Rectal smooth muscle tissue (tissue), 1 donor: ENCODE results near the gene OR8K3.

Experiments used
- H3K27ac ChIP-seq: one replicate; pipeline ENCODE4 v1.7.0; 2013; ENCODE audit warnings: low read depth, low read length, inconsistent platforms
- H3K27me3 ChIP-seq: one replicate; pipeline ENCODE4 v1.7.0; 2013; ENCODE audit warnings: low read length; ENCODE audit not compliant: control insufficient read depth, insufficient read depth
- H3K36me3 ChIP-seq: one replicate; pipeline ENCODE4 v1.7.0; 2013; ENCODE audit warnings: low read length; ENCODE audit not compliant: control insufficient read depth, insufficient read depth
- H3K4me1 ChIP-seq: one replicate; pipeline ENCODE4 v1.7.0; 2013; ENCODE audit warnings: low read length; ENCODE audit not compliant: control insufficient read depth, insufficient read depth
- H3K4me3 ChIP-seq: one replicate; pipeline ENCODE4 v1.7.0; 2013; ENCODE audit warnings: low read length
- H3K9ac ChIP-seq: one replicate; pipeline ENCODE4 v1.7.0; 2013; ENCODE audit warnings: low read length

The OR8K3 gene

DNA sequence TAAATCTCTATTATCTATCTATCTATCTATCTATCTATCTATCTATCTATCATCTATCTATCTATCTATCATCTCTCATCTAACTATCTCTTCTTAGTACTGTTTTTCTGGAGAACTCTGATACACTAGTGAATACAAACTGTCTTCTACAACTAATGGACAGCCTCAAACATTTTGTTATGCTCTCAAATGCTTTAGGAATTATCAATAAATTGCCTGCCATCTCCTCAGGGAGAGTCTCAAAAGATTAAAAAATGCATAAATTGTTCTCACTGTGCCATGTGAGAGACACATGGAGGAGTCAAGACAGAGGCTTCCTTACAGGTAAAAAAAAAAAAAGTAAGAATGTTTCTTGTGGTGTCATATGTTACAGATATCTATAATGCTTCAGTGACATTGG, at the start of gene OR8K3:
TSS of gene OR8K3 (plus strand) at position 301 of the 400 bp plus-strand sequence. CDS start 3,163 bp downstream, outside the sequence.
- Histone ChIP-seq H3K27ac (no peak within 1 kb of the TSS), H3K4me3 (no peak within 1 kb of the TSS), H3K9ac (no peak within 1 kb of the TSS), H3K4me1 (no peaks in the 10 kb centered on the region), H3K27me3 (no peaks in the 10 kb centered on the region), H3K36me3 (no peaks in the 10 kb centered on the region)

DNA sequence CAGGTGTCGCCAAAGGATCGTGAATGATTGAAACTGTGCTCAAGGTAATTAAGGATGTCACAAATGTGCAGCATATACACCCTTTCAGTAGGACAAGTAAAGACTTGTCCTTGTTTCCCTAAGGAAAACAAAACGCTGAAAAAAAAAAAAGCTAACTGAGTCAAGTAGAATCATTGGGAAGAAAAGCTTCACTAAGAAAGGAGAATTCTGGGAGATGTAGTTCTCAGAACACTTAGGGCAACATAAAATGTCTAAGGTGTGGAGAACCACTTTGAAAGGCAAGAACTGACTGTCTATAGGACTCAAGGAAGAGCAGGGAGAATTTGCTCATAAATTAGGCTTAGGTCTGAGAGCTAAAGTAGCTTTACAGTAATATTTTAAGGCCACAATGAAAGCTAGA, 43.9 kb upstream of the OR8K3 start:
- Histone ChIP-seq H3K27ac (no peak overlapping the region), H3K4me1 (no peaks in the 10 kb centered on the region), H3K27me3 (no peaks in the 10 kb centered on the region), H3K36me3 (no peaks in the 10 kb centered on the region), H3K4me3 (no peak overlapping the region), H3K9ac (no peak overlapping the region)

DNA sequence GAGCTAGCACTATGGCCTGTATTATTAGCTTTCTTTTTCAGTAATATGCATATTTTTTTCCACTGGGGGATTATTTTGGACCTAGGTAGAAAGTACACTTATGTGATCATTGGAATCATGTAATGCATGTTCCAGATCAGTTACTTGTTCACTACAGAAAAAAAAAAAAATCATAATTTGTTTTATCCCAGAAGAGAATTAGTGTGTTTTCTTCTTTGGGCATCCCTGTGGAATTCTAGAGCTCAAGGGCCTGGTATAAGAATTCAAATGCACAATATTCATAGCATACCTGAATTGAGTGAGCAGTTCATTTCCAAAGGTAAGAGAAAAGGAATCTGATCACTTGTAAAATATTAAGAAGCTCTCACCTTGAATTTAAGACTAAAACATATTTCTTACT, 41.1 kb upstream of the OR8K3 start, which contains the start of gene OR5T1:
TSS of gene OR5T1 (plus strand) at position 301 of the 400 bp plus-strand sequence. CDS start 1,485 bp downstream, outside the sequence.
- no peak within 1 kb of the TSS for H3K27ac ChIP-seq
- H3K36me3 ChIP-seq = no peaks in the 10 kb centered on the region
- no peak within 1 kb of the TSS for H3K9ac ChIP-seq
- H3K4me1 ChIP-seq = no peaks in the 10 kb centered on the region
- H3K27me3 ChIP-seq = no peaks in the 10 kb centered on the region
- no peak within 1 kb of the TSS for H3K4me3 ChIP-seq

DNA sequence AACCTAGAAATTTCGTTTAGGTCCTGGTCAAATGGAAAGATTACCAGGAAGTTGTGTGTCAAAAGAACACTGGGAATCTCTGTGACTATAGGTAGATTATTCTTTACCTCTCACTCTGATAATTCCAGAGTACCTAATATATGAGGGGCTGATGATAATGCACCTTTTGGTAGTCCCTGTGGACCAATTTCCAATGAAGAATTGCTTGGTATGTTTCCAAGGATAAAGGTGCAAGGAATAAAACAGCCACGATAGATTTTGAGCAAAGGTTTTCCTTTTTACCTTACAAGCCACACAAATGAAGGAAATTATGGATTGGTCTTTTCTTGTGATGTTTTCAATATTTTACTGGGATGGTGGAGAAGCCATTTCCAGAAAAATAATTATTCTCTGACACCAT, 22.8 kb upstream of the OR8K3 start, which contains the start of gene OR8H1:
TSS of gene OR8H1 (minus strand) at position 101 of the 400 bp plus-strand sequence. CDS start 1,192 bp downstream, outside the sequence.
- H3K9ac ChIP-seq = no peak within 1 kb of the TSS
- no peak within 1 kb of the TSS for H3K4me3 ChIP-seq
- no peaks in the 10 kb centered on the region for H3K27me3 ChIP-seq
- no peaks in the 10 kb centered on the region for H3K4me1 ChIP-seq
- no peak within 1 kb of the TSS for H3K27ac ChIP-seq
- H3K36me3 ChIP-seq = no peaks in the 10 kb centered on the region

DNA sequence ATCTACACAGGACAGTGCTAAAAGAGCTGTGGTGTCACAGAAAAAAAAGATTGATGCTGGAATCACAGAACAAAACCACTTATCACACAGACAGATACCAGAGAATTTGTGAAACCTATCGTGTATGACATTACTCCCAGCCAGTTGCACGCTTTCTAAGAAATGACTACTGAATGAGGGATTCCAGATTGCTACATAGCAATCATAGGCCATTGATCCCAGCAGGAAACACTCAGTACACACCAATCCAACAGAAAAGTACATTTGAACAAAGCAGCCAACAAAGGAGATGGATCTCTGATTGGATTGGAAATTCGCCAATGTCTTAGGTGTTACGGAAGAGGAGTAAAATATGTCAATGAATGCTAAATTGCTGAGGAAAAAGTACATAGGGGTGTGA, 18.0 kb upstream of the OR8K3 start:
- H3K27ac ChIP-seq = no peak overlapping the region
- no peak overlapping the region for H3K9ac ChIP-seq
- H3K27me3 ChIP-seq = no peaks in the 10 kb centered on the region
- H3K4me1 ChIP-seq = no peaks in the 10 kb centered on the region
- no peak overlapping the region for H3K4me3 ChIP-seq
- H3K36me3 ChIP-seq = no peaks in the 10 kb centered on the region

DNA sequence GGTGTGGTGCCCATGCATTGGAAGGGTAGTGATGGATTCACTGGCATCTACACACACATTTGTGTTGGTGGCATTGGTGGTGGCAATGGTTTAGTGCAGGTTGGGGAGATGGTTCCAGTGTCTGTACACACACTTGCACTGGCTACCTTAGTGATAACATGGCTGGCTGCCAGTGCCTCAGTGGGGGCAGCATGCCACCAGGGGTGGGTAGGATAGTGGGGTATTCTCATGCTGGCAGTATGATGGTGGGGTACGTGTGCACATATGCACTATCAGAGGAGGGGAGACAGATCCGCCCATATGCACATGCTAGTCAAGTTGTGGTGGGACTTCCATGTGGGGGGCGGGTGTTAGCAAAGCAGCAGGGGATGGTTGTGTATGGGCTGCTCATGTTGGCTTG, 7.1 kb upstream of the OR8K3 start:
- Histone ChIP-seq H3K4me3 (no peak overlapping the region), H3K27me3 (no peaks in the 10 kb centered on the region), H3K9ac (no peak overlapping the region), H3K4me1 (no peaks in the 10 kb centered on the region), H3K27ac (no peak overlapping the region), H3K36me3 (no peaks in the 10 kb centered on the region)

DNA sequence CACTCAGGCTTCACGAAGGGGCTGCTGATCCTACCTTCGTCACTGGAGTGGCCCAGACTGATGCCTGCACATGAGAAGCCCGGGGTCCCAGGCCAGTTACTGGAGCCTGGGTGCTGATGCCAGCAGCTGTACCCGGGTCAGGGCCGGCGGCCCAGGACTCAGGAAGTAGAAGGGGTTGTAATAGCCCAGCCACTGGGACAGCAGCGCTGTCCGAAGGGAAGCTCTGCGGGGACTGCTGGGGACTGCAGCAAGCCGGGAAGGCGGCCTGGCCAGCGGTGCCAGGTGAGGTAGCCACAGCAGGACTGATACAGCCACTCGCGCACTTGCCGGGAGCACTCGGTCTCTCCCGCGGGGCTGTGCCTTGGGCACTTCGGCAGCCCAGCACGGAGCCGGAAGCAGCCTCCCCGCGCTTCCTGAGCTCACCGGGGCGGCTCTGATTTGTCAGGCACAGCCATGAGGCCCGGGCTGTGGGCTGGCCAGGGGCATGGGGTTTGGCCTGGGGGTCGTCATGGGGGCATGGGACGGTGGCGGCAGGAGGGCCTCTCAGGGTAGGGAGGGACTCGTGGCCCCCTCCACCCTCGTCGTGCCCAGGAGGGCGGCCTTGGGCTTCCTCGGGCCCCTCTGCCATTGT, 17.0 kb downstream of the OR8K3 start:
- Histone ChIP-seq H3K27me3 (no peaks in the 10 kb centered on the region), H3K36me3 (no peaks in the 10 kb centered on the region), H3K4me3 (no peak overlapping the region), H3K27ac (no peak overlapping the region), H3K9ac (no peak overlapping the region), H3K4me1 (no peaks in the 10 kb centered on the region)

DNA sequence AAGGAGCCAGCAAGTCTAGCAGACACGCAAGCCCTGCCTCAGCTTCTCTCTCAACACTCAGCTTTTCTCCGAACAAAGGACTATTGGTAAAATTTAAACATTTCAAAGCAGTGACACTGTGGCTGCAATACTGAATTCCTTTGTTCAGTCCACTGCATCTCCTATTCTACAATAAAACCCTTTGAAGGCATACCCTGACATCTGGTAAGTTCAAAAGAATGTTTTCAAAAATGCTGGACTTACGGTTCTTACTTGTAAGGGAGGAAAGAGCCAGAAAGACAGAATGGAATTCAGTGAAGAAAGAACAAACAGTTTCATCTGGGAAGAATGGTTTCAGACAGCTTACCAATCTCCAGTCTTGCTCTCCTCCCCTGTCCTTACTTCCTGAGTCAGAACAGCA, 18.2 kb downstream of the OR8K3 start:
- no peak overlapping the region for H3K9ac ChIP-seq
- H3K27ac ChIP-seq = no peak overlapping the region
- no peaks in the 10 kb centered on the region for H3K4me1 ChIP-seq
- H3K4me3 ChIP-seq = no peak overlapping the region
- H3K36me3 ChIP-seq = no peaks in the 10 kb centered on the region
- no peaks in the 10 kb centered on the region for H3K27me3 ChIP-seq

DNA sequence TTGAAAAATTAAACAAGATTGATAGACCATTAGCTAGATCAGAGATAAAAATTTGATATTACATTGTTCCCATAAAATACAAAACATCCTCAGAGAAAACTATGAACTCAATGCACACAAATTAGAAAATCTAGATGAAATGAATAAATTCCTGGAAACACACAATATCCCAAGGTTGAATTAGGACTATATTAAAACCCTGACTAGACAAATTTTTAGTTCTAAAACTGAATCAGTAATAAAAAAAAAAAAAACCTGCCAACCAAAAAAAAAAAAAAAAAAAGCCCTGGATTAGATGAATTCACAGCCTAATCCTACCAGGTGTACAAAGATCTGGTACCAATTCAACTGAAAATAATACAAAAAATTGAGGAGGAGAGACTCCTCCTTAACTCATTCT, 25.3 kb downstream of the OR8K3 start:
- Histone ChIP-seq H3K27ac (no peak overlapping the region), H3K36me3 (no peaks in the 10 kb centered on the region), H3K27me3 (no peaks in the 10 kb centered on the region), H3K4me1 (no peaks in the 10 kb centered on the region), H3K9ac (no peak overlapping the region), H3K4me3 (no peak overlapping the region)

DNA sequence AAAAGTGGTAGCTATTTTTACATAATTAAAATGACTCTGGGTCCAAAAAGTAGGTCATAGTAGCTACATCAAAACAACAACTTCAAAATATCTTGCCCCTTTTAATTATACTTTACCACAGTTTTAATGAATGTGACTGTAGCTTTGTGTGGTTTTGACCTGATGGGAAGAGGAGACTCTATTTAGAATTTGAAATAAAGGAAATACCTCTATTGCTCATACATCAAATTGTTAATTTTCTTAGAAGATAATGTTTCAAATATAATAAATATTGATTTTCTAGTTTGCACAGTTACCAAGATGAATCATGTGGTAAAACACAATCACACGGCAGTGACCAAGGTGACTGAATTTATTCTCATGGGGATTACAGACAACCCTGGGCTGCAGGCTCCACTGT, 30.8 kb downstream of the OR8K3 start, which contains the start of gene OR8K1:
TSS of gene OR8K1 (plus strand) at position 301 of the 400 bp plus-strand sequence. CDS start at position 301, 0 bp downstream.
- Histone ChIP-seq H3K4me3 (no peak within 1 kb of the TSS), H3K27ac (no peak within 1 kb of the TSS)

DNA sequence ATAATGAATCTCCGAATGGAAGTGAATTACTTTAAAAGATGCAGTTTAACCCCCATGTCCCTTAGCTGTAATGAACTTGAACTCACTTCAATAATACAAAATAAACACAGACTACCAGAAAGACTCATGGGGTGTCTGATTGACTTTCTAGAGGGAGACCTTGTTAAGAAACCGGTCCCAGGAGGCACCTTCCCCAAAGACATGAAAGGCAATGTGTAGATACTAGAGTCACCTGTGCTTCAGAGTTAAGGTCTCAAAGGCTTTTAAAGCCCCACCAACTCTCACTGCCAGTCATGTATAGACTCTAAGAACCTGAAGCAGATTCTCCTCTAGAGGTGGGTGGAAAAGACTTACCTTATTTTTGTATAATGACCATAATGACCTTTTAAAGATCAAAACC, 39.0 kb downstream of the OR8K3 start, which contains the start of gene OR8J1:
TSS of gene OR8J1 (plus strand) at position 301 of the 400 bp plus-strand sequence. CDS start 5,956 bp downstream, outside the sequence.
- Histone ChIP-seq H3K4me1 (no peaks in the 10 kb centered on the region), H3K4me3 (no peak within 1 kb of the TSS), H3K27ac (no peak within 1 kb of the TSS), H3K36me3 (no peaks in the 10 kb centered on the region), H3K27me3 (no peaks in the 10 kb centered on the region), H3K9ac (no peak within 1 kb of the TSS)

More for the DNA sequence above, 30.8 kb downstream of the OR8K3 start, which contains the start of gene OR8K1:
- Histone ChIP-seq H3K4me1 (no peaks in the 10 kb centered on the region), H3K9ac (no peak within 1 kb of the TSS), H3K36me3 (no peaks in the 10 kb centered on the region), H3K27me3 (no peaks in the 10 kb centered on the region)
